HCT116 (cell line): ENCODE data around the gene ZBTB16. TPM values are rescaled to one million over a fixed set of nuclear protein-coding genes. Genes with fewer than 3 reads are reported as not detected.

ENCODE experiments used
- ATAC-seq: fragments of 200-7000 bp; cut with Tn5 transposase; 2 replicates; pipeline ENCODE4 v1.9.1; 2020; ENCODE audit warnings: mild to moderate bottlenecking, moderate library complexity
- BruUV-seq: library from RNA; stranded (reverse); fragments of 400-500 nt; replicated peaks from 2 replicates; lab custom pipeline; 2021; lab: Mats Ljungman, UMichigan
- CTCF ChIA-PET: fragments of 300-600 bp; sonication (Branson Sonifier 250); formaldehyde crosslinking; loops from one replicate; lab custom pipeline; 2021; ENCODE audit warnings: antibody characterized with exemption; lab: Charles Lee
- POLR2A ChIA-PET: fragments of 300-600, 350-600 bp; sonication (Branson Sonifier 250); formaldehyde crosslinking; loops from one replicate; lab custom pipeline; 2021; ENCODE audit warnings: antibody characterized with exemption; lab: Charles Lee
- RAD21 ChIA-PET, 2 experiments: fragments of 300-600 bp; sonication (Branson Sonifier 250); formaldehyde crosslinking; loops; one replicate each; lab custom pipeline; 2023; ENCODE audit warnings: low total read pairs in 2 of 2; ENCODE audit not compliant: uncharacterized antibody in 2 of 2, unreplicated experiment in 2 of 2, low non-redundant PET in 1 of 2; lab: Charles Lee
- DNase-seq: peaks from one replicate; pipeline ENCODE4 v3.0.0-alpha.2; 2010; ENCODE audit warnings: low read depth, low spot score
- H2AFZ ChIP-seq: fragments of 200-600 bp; shearing (Covaris generic), sonication (generic); 2 replicates; pipeline ENCODE4 v1.6.1; 2017; ENCODE audit warnings: low read depth, mixed run types, mixed read lengths, antibody characterized with exemption, low read length; ENCODE audit not compliant: poor library complexity, severe bottlenecking
- H3K27ac ChIP-seq: 2 replicates; pipeline ENCODE4 v1.5.1; 2012; ENCODE audit warnings: low read depth, low read length
- H3K27me3 ChIP-seq: fragments of 200-600 bp; sonication (generic); 2 replicates; pipeline ENCODE4 v1.6.1; 2016; ENCODE audit warnings: mixed run types, low read length, mixed read lengths; ENCODE audit not compliant: insufficient read depth
- H3K36me3 ChIP-seq, 2 experiments: fragments of 200-500 bp in 1 of 2; fragments of 200-600 bp in 1 of 2; sonication (Bioruptor generic) in 1 of 2; sonication (generic) in 1 of 2; 2 replicates each; pipeline versions ENCODE4 v1.5.1 to v1.6.1; 2014 to 2016; ENCODE audit warnings: low read length in 2 of 2, inconsistent platforms in 1 of 2, mixed read lengths in 1 of 2, mixed run types in 1 of 2; ENCODE audit not compliant: insufficient read depth in 2 of 2, control insufficient read depth in 1 of 2
- H3K4me1 ChIP-seq, 2 experiments: fragments of 200-600 bp in 1 of 2; sonication (generic) in 1 of 2; 2 replicates each; pipeline versions ENCODE4 v1.5.1 to v1.6.1; 2012 to 2017; ENCODE audit warnings: low read length in 2 of 2, inconsistent platforms in 1 of 2, mild to moderate bottlenecking in 1 of 2, mixed read lengths in 1 of 2, mixed run types in 1 of 2, moderate library complexity in 1 of 2; ENCODE audit not compliant: insufficient read depth in 2 of 2, control insufficient read depth in 1 of 2
- H3K4me2 ChIP-seq: fragments of 200-600 bp; sonication (generic); 2 replicates; pipeline ENCODE4 v1.6.1; 2017; ENCODE audit warnings: mixed run types, low read length, mixed read lengths
- H3K4me3 ChIP-seq, 2 experiments: fragments of 200-600 bp in 1 of 2; sonication (generic) in 1 of 2; replicated peaks in 1 of 2; 2 replicates each; pipeline ENCODE4 v1.5.1; 2011 to 2016; ENCODE audit warnings: low read length in 2 of 2, control low read depth in 1 of 2, low read depth in 1 of 2, mild to moderate bottlenecking in 1 of 2, mixed read lengths in 1 of 2, mixed run types in 1 of 2
- H3K79me2 ChIP-seq: fragments of 200-600 bp; sonication (generic); 2 replicates; pipeline ENCODE4 v1.6.1; 2017; ENCODE audit warnings: mild to moderate bottlenecking, mixed run types, low read length, moderate library complexity, mixed read lengths; ENCODE audit not compliant: insufficient read depth
- H3K9ac ChIP-seq: fragments of 200-600 bp; sonication (generic); 2 replicates; pipeline ENCODE4 v1.6.1; 2016; ENCODE audit warnings: low read length, mixed read lengths
- H3K9me2 ChIP-seq: fragments of 200-600 bp; sonication (generic), shearing (Covaris generic); 2 replicates; pipeline ENCODE4 v1.6.1; 2017; ENCODE audit warnings: mixed run types, mild to moderate bottlenecking, moderate library complexity; ENCODE audit not compliant: insufficient read depth
- H3K9me3 ChIP-seq, 2 experiments: fragments of 200-500 bp in 1 of 2; fragments of 200-600 bp in 1 of 2; sonication (Bioruptor generic) in 1 of 2; sonication (generic) in 1 of 2; 2 replicates each; pipeline ENCODE4 v1.6.1; 2014 to 2017; ENCODE audit warnings: low read length in 2 of 2, mixed read lengths in 2 of 2, inconsistent platforms in 1 of 2, low read depth in 1 of 2, mild to moderate bottlenecking in 1 of 2, mixed run types in 1 of 2, moderate library complexity in 1 of 2; ENCODE audit not compliant: control insufficient read depth in 1 of 2, insufficient read depth in 1 of 2
- H4K20me1 ChIP-seq: fragments of 200-600 bp; sonication (generic), shearing (Covaris generic); 2 replicates; pipeline ENCODE4 v1.6.1; 2017; ENCODE audit warnings: mixed run types, mild to moderate bottlenecking, moderate library complexity; ENCODE audit not compliant: insufficient read depth
- EZH2 ChIP-seq: fragments of 200-600 bp; sonication (generic); IDR thresholded peaks from 2 replicates; pipeline ENCODE4 v1.6.1; 2017; ENCODE audit warnings: antibody characterized with exemption, mixed run types
- JUND ChIP-seq: IDR thresholded peaks from 2 replicates; pipeline ENCODE4 v1.6.1; 2012
- POLR2A ChIP-seq: IDR thresholded peaks from 2 replicates; pipeline ENCODE4 v1.7.0; 2011; ENCODE audit warnings: borderline replicate concordance; ENCODE audit not compliant: insufficient read depth, insufficient read length; ENCODE audit errors: extremely low read depth
- POLR2AphosphoS5 ChIP-seq: IDR thresholded peaks from 2 replicates; pipeline ENCODE4 v1.6.1; 2011; ENCODE audit warnings: mild to moderate bottlenecking, low read depth, low read length, moderate library complexity
- SRF ChIP-seq: IDR thresholded peaks from 2 replicates; pipeline ENCODE4 v1.6.1; 2012; ENCODE audit warnings: low read depth
- TCF7L2 ChIP-seq: IDR thresholded peaks from 2 replicates; pipeline ENCODE4 v1.7.0; 2011; ENCODE audit warnings: borderline replicate concordance, inconsistent platforms; ENCODE audit not compliant: insufficient read depth, insufficient read length; ENCODE audit errors: extremely low read depth
- ZNF274 ChIP-seq: fragments of 200-500 bp; sonication (Bioruptor generic); IDR thresholded peaks from 2 replicates; pipeline ENCODE4 v1.6.1; 2014; ENCODE audit warnings: mild to moderate bottlenecking, low read depth, low read length, inconsistent platforms
- intact Hi-C: fragments of 100-400 bp; cut with micrococcal nuclease; formaldehyde crosslinking; loops from 2 replicates; pipeline ENCODE4 v1.10.0; 2022
- total RNA-seq: library from RNA; stranded (reverse); gene quantifications from one replicate; pipeline ENCODE4 v1.2.1, GENCODE V29; 2021; ENCODE audit not compliant: unreplicated experiment
- TF ChIP-seq, protein P1 (sequence below): IDR thresholded peaks from 2 replicates; pipeline ENCODE4 v1.6.1; 2012
- TF ChIP-seq, protein P2 (sequence below): IDR thresholded peaks from 2 replicates; pipeline ENCODE4 v1.6.1; 2011; ENCODE audit warnings: mild to moderate bottlenecking, low read length, moderate library complexity; ENCODE audit not compliant: insufficient replicate concordance; ENCODE audit errors: extremely low read depth
- TF ChIP-seq, protein P3 (sequence below), 3 experiments: fragments of 200-600 bp in 1 of 3; sonication (generic) in 1 of 3; IDR thresholded peaks in 2 of 3; conservative IDR thresholded peaks in 1 of 3; 2 replicates each; pipeline ENCODE4 v1.5.1; 2012 to 2017; ENCODE audit warnings: low read depth in 2 of 3, low read length in 2 of 3, antibody characterized with exemption in 1 of 3, borderline replicate concordance in 1 of 3, control low read depth in 1 of 3, mild to moderate bottlenecking in 1 of 3, mixed read lengths in 1 of 3, mixed run types in 1 of 3, moderate library complexity in 1 of 3; ENCODE audit not compliant: insufficient read depth in 1 of 3
- TF ChIP-seq, protein P4 (sequence below): IDR thresholded peaks from 2 replicates; pipeline ENCODE4 v1.6.1; 2012

Gene ZBTB16
- total RNA-seq, 1 experiment from 2014 or later = 0.30 TPM

DNA sequence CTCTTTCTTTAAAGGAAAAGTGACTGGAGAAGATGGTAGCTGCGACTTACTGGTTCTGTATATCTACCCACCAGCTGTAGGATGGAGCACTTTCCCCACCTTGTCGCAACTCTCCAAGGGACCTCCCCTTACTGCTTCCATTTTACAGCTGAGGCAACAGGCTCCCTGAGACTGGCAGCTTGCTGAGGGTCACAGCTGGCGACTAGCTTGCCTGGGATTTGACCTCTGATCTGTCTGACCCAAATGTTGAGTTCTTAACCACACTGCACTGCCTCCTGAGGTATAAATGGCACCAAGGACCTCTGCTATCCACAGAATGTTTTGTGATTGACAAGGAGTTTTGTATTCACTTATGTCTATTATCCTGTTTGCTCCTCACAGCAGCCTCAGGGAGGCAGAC is 121.7 kb downstream of the ZBTB16 start (continued):
- TF ChIP-seq, protein P1, sequence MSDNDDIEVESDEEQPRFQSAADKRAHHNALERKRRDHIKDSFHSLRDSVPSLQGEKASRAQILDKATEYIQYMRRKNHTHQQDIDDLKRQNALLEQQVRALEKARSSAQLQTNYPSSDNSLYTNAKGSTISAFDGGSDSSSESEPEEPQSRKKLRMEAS = no peak
- TF ChIP-seq TCF7L2 (no peak), POLR2AphosphoS5 (no peak), EZH2 (no peak), POLR2A (no peak)
- TF ChIP-seq, protein P2, sequence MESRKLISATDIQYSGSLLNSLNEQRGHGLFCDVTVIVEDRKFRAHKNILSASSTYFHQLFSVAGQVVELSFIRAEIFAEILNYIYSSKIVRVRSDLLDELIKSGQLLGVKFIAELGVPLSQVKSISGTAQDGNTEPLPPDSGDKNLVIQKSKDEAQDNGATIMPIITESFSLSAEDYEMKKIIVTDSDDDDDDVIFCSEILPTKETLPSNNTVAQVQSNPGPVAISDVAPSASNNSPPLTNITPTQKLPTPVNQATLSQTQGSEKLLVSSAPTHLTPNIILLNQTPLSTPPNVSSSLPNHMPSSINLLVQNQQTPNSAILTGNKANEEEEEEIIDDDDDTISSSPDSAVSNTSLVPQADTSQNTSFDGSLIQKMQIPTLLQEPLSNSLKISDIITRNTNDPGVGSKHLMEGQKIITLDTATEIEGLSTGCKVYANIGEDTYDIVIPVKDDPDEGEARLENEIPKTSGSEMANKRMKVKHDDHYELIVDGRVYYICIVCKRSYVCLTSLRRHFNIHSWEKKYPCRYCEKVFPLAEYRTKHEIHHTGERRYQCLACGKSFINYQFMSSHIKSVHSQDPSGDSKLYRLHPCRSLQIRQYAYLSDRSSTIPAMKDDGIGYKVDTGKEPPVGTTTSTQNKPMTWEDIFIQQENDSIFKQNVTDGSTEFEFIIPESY = no peak
- TF ChIP-seq, protein P3, sequence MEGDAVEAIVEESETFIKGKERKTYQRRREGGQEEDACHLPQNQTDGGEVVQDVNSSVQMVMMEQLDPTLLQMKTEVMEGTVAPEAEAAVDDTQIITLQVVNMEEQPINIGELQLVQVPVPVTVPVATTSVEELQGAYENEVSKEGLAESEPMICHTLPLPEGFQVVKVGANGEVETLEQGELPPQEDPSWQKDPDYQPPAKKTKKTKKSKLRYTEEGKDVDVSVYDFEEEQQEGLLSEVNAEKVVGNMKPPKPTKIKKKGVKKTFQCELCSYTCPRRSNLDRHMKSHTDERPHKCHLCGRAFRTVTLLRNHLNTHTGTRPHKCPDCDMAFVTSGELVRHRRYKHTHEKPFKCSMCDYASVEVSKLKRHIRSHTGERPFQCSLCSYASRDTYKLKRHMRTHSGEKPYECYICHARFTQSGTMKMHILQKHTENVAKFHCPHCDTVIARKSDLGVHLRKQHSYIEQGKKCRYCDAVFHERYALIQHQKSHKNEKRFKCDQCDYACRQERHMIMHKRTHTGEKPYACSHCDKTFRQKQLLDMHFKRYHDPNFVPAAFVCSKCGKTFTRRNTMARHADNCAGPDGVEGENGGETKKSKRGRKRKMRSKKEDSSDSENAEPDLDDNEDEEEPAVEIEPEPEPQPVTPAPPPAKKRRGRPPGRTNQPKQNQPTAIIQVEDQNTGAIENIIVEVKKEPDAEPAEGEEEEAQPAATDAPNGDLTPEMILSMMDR (IDR thresholded peaks at IDR 0.05 in 2 of 3, conservative IDR thresholded peaks at IDR 0.05 in 1 of 3; ENCODE audit: borderline replicate concordance in 1 of 3, insufficient read depth in 1 of 3, low read depth in 2 of 3, low read length in 2 of 3) = no peak

DNA sequence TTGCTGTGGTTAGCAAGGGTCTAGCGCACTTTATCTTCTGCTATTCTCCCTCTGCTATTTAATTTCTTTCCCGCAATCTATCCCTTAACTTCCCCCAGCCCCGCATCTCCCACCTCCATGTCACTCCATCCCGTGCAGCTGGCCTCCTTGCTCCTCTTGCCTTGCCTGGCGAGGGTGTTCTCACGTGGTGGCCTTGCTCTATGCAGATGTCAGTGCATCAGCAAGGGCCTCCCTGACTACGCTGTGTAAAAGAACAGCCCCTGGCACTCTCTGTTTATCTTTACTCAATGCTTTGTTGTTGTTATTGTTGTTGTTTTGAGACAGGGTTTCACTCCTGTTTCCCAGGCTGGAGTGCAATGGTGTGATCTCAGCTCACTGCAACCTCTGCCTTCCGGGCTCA is 122.2 kb downstream of the ZBTB16 start:
- H3K9me2 ChIP-seq = no peaks in the 10 kb centered on the region
- ChIA-PET POLR2A (no interaction called here), CTCF (no interaction called here), RAD21 (no interaction called here)
- H3K9ac ChIP-seq = no peak overlapping the region
- ATAC-seq (no peak), DNase-seq (no peak)
- no peaks in the 10 kb centered on the region for H3K4me1 ChIP-seq
- H2AFZ ChIP-seq = no peak overlapping the region
- intact Hi-C loops = loop anchor here (5.0 kb wide), 2 partner anchors 81 to 284 kb away; no protein-coding TSS in a partner anchor
- no peak overlapping the region for H3K4me3 ChIP-seq
- no peak overlapping the region for H3K4me2 ChIP-seq
- H3K79me2 ChIP-seq = no peaks in the 10 kb centered on the region
- H3K9me3 ChIP-seq = no peaks in the 10 kb centered on the region
- peaks cover 42% of the 10 kb centered on the region for H3K27me3 ChIP-seq
- no peaks in the 10 kb centered on the region for H3K36me3 ChIP-seq
- no peak overlapping the region for H3K27ac ChIP-seq
- no peaks in the 10 kb centered on the region for H4K20me1 ChIP-seq
- BruUV-seq = no TSS peak
- TF ChIP-seq, protein P1 = no peak
- TF ChIP-seq TCF7L2 (no peak), JUND (no peak), POLR2A (no peak), SRF (no peak), ZNF274 (no peak)
- TF ChIP-seq, protein P3 (IDR thresholded peaks at IDR 0.05 in 2 of 3, conservative IDR thresholded peaks at IDR 0.05 in 1 of 3; ENCODE audit: borderline replicate concordance in 1 of 3, insufficient read depth in 1 of 3, low read depth in 2 of 3, low read length in 2 of 3) = no peak
- TF ChIP-seq, protein P4, sequence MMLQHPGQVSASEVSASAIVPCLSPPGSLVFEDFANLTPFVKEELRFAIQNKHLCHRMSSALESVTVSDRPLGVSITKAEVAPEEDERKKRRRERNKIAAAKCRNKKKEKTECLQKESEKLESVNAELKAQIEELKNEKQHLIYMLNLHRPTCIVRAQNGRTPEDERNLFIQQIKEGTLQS = no peak
